Trophoblast cell (in vitro differentiated cells and primary cell): Measurements from ENCODE around the gene BMS1.
A peak's percentile ranks its signal among the peaks of the same experiment; 100 is the strongest.
"Not testable (repeated sequence)": the region's sequence is repeated elsewhere in the genome, so short reads cannot be mapped to it uniquely, and the experiment has no call there.

ENCODE experiments used
- DNase-seq, 2 donors: peaks; one replicate each; pipeline ENCODE4 v3.0.0-alpha.2; 2016
- H2AFZ ChIP-seq: 2 replicates; pipeline ENCODE4 v1.6.1; 2013; ENCODE audit warnings: low read length, moderate library complexity, mild to moderate bottlenecking; ENCODE audit not compliant: insufficient read depth, poor library complexity
- H2AK5ac ChIP-seq: 2 replicates; pipeline ENCODE4 v1.6.1; 2013; ENCODE audit warnings: mild to moderate bottlenecking, low read length
- H2BK120ac ChIP-seq: 2 replicates; pipeline ENCODE4 v1.6.1; 2013; ENCODE audit warnings: low read length, mild to moderate bottlenecking, moderate library complexity; ENCODE audit not compliant: insufficient read depth, poor library complexity
- H2BK12ac ChIP-seq: 2 replicates; pipeline ENCODE4 v1.6.1; 2013; ENCODE audit warnings: mild to moderate bottlenecking, low read length, moderate library complexity
- H2BK5ac ChIP-seq: 2 replicates; pipeline ENCODE4 v1.6.1; 2013; ENCODE audit warnings: low read length, low read depth, moderate library complexity, mild to moderate bottlenecking; ENCODE audit not compliant: poor library complexity
- H3K14ac ChIP-seq: 2 replicates; pipeline ENCODE4 v1.6.1; 2013; ENCODE audit warnings: mild to moderate bottlenecking, low read length
- H3K18ac ChIP-seq: 2 replicates; pipeline ENCODE4 v1.6.1; 2013; ENCODE audit warnings: mild to moderate bottlenecking, low read length
- H3K23ac ChIP-seq: 2 replicates; pipeline ENCODE4 v1.6.1; 2013; ENCODE audit warnings: low read length
- H3K27ac ChIP-seq: 2 replicates; pipeline ENCODE4 v1.5.1; 2013; ENCODE audit warnings: low read depth, mild to moderate bottlenecking, inconsistent platforms, low read length, moderate library complexity
- H3K27me3 ChIP-seq: 2 replicates; pipeline ENCODE4 v1.6.1; 2013; ENCODE audit warnings: inconsistent platforms, mild to moderate bottlenecking, low read length, moderate library complexity; ENCODE audit not compliant: insufficient read depth
- H3K36me3 ChIP-seq, 2 experiments: 1 replicate in 1 of 2; 2 replicates in 1 of 2; pipeline ENCODE4 v1.6.1; 2013; ENCODE audit warnings: low read length in 2 of 2, mild to moderate bottlenecking in 2 of 2, moderate library complexity in 1 of 2; ENCODE audit not compliant: insufficient read depth in 2 of 2, control insufficient read depth in 1 of 2
- H3K4ac ChIP-seq: 2 replicates; pipeline ENCODE4 v1.6.1; 2013; ENCODE audit warnings: low read depth, mild to moderate bottlenecking, low read length, moderate library complexity
- H3K4me1 ChIP-seq, 2 experiments: 1 replicate in 1 of 2; 2 replicates in 1 of 2; pipeline ENCODE4 v1.6.1; 2013; ENCODE audit warnings: low read length in 2 of 2, mild to moderate bottlenecking in 2 of 2, moderate library complexity in 1 of 2; ENCODE audit not compliant: insufficient read depth in 2 of 2, control insufficient read depth in 1 of 2
- H3K4me2 ChIP-seq: 2 replicates; pipeline ENCODE4 v1.6.1; 2013; ENCODE audit warnings: inconsistent platforms, mild to moderate bottlenecking, low read length, moderate library complexity
- H3K4me3 ChIP-seq: 2 replicates; pipeline ENCODE4 v1.5.1; 2013; ENCODE audit warnings: mild to moderate bottlenecking, low read depth, low read length, inconsistent platforms
- H3K79me1 ChIP-seq: one replicate; pipeline ENCODE4 v1.6.1; 2013; ENCODE audit warnings: low read length
- H3K79me2 ChIP-seq: 2 replicates; pipeline ENCODE4 v1.6.1; 2013; ENCODE audit warnings: low read length, mild to moderate bottlenecking; ENCODE audit not compliant: control insufficient read depth, insufficient read depth, poor library complexity
- H3K9ac ChIP-seq: 2 replicates; pipeline ENCODE4 v1.6.1; 2013; ENCODE audit warnings: mild to moderate bottlenecking, low read length
- H3K9me3 ChIP-seq: 2 replicates; pipeline ENCODE4 v1.6.1; 2013; ENCODE audit warnings: low read depth, mild to moderate bottlenecking, control low read depth, inconsistent platforms, low read length; ENCODE audit not compliant: insufficient read depth
- H4K12ac ChIP-seq: 2 replicates; pipeline ENCODE4 v1.6.1; 2013; ENCODE audit warnings: low read depth, mild to moderate bottlenecking, low read length, moderate library complexity
- H4K8ac ChIP-seq: 2 replicates; pipeline ENCODE4 v1.6.1; 2013; ENCODE audit warnings: low read depth, mild to moderate bottlenecking, low read length, moderate library complexity
- H4K91ac ChIP-seq: one replicate; pipeline ENCODE4 v1.6.1; 2013; ENCODE audit warnings: low read depth, mild to moderate bottlenecking, low read length, moderate library complexity
- WGBS: extraction: QIAGEN DNeasy Blood & Tissue Kit; methylation state at CpG from one replicate; pipeline ENCODE4 v1.1.7; 2013; ENCODE audit warnings: missing lambda C conversion rate; ENCODE audit not compliant: insufficient read length, insufficient coverage; ENCODE audit errors: extremely low coverage; 5-methylcytosine and 5-hydroxymethylcytosine counted together

The BMS1 gene

GRCh38 chr10:42809676-42810075, 27.1 kb downstream of the BMS1 start:
- no peak overlapping the region for H2BK120ac ChIP-seq
- H3K36me3 ChIP-seq = peaks cover 12 to 15% of the 10 kb centered on the region in 2 experiments
- H3K4me2 ChIP-seq = no peak overlapping the region
- no peak overlapping the region for H2BK12ac ChIP-seq
- no peaks in the 10 kb centered on the region for H3K27me3 ChIP-seq
- no peak overlapping the region for H3K4me3 ChIP-seq
- H2BK5ac ChIP-seq = no peak overlapping the region
- no peaks in the 10 kb centered on the region for H3K79me1 ChIP-seq
- H3K14ac ChIP-seq = no peak overlapping the region
- whole genome bisulfite sequencing = no CpG with 5 or more reads among the region's 4 CpGs
- no peak overlapping the region for H4K8ac ChIP-seq
- no peak overlapping the region for H4K12ac ChIP-seq
- no peaks in the 10 kb centered on the region for H3K79me2 ChIP-seq
- no peak overlapping the region for H3K9ac ChIP-seq
- H3K18ac ChIP-seq = no peak overlapping the region
- H4K91ac ChIP-seq = no peak overlapping the region
- no peak overlapping the region for H3K27ac ChIP-seq
- no peak for DNase-seq
- no peak overlapping the region for H3K4ac ChIP-seq
- H2AFZ ChIP-seq = no peak overlapping the region
- H3K9me3 ChIP-seq = no peaks in the 10 kb centered on the region
- H3K23ac ChIP-seq = no peak overlapping the region
- no peaks in the 10 kb centered on the region for H3K4me1 ChIP-seq
- no peak overlapping the region for H2AK5ac ChIP-seq

GRCh38 chr10:42812028-42812427, 29.4 kb downstream of the BMS1 start:
- Histone ChIP-seq H2AFZ (no peak overlapping the region), H4K8ac (no peak overlapping the region), H2BK120ac (no peak overlapping the region), H3K14ac (no peak overlapping the region), H2BK5ac (no peak overlapping the region), H2BK12ac (no peak overlapping the region), H3K4me3 (no peak overlapping the region), H3K4ac (no peak overlapping the region), H3K27ac (no peak overlapping the region), H4K91ac (no peak overlapping the region), H3K9me3 (no peaks in the 10 kb centered on the region), H3K36me3 (peaks cover 10 to 15% of the 10 kb centered on the region in 2 experiments), H3K27me3 (no peaks in the 10 kb centered on the region), H3K79me2 (no peaks in the 10 kb centered on the region), H3K23ac (no peak overlapping the region), H2AK5ac (no peak overlapping the region), H3K79me1 (no peaks in the 10 kb centered on the region), H3K18ac (no peak overlapping the region), H3K9ac (no peak overlapping the region), H3K4me1 (no peaks in the 10 kb centered on the region), H3K4me2 (no peak overlapping the region), H4K12ac (no peak overlapping the region)
- DNase-seq = no peak
- WGBS = no CpG with 5 or more reads among the region's 4 CpGs

DNA sequence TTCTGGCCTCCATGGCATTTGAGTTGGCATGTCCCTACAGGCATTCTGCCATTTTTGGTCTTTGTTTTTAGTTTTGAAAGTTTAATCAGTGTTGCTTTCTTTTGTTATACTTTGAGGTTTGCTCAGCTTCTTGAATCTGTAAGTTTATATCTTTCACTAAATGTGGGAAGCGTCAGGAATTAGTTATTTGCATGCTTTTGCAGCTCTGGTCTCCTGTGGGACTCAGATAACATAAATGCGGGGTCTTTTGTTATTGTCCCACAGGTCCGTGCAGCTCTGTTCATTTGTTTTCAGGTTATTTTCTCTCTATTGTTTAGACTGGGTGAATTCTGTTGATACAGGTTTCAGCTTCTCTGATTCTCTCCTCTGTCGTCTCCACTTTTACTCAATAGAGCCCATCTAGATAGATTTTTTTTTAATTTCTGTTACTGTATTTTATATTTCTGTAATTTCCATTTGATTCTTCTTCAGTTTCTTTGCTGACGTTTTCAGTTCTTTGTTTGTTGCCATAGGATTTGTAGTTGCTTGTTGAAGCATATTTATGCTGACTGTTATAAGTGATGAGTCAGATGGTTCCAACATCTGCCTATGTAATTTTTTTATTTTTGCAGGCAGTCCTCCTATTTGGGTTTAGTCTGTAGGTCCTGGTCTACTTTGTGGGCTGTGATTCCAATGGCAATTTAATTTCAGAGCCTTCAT, 31.5 kb downstream of the BMS1 start:
- not testable (repeated sequence) for H3K9me3 ChIP-seq, H3K23ac ChIP-seq, H3K27me3 ChIP-seq, H4K12ac ChIP-seq, H2AK5ac ChIP-seq, H3K4me2 ChIP-seq, H2BK120ac ChIP-seq, H3K79me1 ChIP-seq, H3K18ac ChIP-seq, H2AFZ ChIP-seq, H3K4me1 ChIP-seq, H3K14ac ChIP-seq, DNase-seq, H3K79me2 ChIP-seq, H3K4ac ChIP-seq, H3K9ac ChIP-seq, H3K27ac ChIP-seq, H4K91ac ChIP-seq, H4K8ac ChIP-seq, H2BK12ac ChIP-seq, H2BK5ac ChIP-seq, H3K4me3 ChIP-seq
- peaks cover 17 to 25% of the 10 kb centered on the region in 2 experiments for H3K36me3 ChIP-seq
- no CpG with 5 or more reads among the region's 5 CpGs for WGBS

DNA sequence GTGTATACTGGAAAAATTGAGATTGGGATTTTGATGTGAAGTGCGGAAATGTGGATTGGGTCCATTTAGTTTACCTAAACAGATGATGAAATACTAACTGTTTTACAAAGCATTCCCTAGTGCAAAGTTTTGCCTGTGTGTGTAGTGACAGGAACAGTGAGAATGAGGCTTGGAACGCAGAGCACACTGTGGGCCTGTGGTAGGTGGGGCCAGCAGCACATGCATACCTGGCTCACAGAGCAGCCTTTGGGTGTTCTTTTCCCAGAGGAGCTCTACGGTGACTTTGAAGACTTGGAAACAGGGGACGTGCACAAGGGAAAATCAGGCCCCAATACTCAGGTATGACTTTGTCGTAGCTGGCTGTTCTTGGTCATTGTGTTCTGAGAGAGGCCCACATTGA, 33.7 kb downstream of the BMS1 start:
- H3K27me3 ChIP-seq, H2BK5ac ChIP-seq, H2BK120ac ChIP-seq, H3K4ac ChIP-seq, H3K4me1 ChIP-seq, H2BK12ac ChIP-seq, H3K9me3 ChIP-seq, H2AFZ ChIP-seq, H2AK5ac ChIP-seq, H3K79me1 ChIP-seq, H4K91ac ChIP-seq, H3K23ac ChIP-seq, H4K8ac ChIP-seq, H3K79me2 ChIP-seq, H3K27ac ChIP-seq, H3K14ac ChIP-seq, H3K4me3 ChIP-seq, H3K9ac ChIP-seq, H4K12ac ChIP-seq, H3K4me2 ChIP-seq, H3K18ac ChIP-seq: not testable (repeated sequence)
- peaks cover 20 to 28% of the 10 kb centered on the region in 2 experiments for H3K36me3 ChIP-seq
- 100% methylated on average over 1 of the region's 5 CpGs for WGBS
- peak in 1 of 2 donors; percentile 16 for DNase-seq
